Measurements from ENCODE around the gene PIR.

Gene PIR

DNA sequence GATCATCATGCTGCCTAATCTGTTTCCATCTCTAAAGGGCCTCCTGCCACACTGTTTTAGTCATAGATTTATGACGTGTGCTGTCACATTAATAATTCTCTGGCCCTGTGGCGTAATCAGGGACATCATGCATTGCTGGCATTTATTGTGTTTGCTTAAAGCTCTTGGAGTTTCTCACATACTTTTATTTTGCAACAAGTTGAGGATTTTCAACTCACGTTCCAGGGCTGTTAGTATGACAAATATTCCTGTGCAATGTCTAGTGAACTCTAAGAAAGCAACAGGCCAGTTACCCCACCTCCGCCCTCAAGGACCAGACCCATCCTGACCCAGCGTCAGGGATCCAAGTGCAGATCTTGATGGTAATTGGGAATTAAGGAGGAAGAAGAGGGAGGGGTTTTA is 150.1 kb downstream of the PIR start:
- DNase-seq, result no peak

DNA sequence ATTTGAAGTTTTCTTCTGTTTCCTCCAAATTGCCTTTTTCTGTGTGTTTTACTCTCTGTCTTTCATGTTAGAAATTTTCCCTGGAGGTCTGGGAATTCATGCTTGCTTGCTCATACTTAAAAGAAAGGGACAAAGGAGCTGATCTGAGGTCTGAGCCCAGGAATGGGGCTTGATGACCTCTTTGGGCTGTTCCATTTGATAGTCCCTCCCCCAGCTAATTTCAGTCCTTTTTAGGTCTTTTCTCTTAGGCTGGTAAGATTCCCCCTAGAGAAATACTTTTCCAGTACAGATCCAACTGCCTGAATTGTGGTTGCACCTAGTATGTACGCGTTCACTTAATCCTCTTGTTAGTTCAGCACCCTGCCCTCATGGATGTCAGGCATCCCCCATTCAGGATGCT is 152.3 kb downstream of the PIR start:
- no peak for DNase-seq

DNA sequence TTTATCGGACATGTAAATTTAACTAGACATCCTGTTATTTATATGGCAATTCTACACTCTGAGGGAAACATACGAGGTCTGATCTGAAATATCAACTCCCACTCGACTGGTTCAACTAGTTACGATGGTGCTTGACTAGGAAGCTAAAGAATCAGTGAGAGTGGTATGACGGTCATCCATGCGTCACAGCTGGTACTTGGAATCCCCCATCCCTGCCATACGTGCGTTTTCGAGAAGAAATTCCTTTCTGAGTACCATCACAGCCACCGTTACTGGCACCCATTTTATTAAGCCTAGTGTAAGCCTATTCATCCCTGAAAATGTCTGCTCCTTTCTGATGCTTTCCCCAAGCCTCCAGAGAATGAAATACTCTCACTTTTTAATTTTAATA is 157.1 kb downstream of the PIR start:
- DNase-seq, result no peak

DNA sequence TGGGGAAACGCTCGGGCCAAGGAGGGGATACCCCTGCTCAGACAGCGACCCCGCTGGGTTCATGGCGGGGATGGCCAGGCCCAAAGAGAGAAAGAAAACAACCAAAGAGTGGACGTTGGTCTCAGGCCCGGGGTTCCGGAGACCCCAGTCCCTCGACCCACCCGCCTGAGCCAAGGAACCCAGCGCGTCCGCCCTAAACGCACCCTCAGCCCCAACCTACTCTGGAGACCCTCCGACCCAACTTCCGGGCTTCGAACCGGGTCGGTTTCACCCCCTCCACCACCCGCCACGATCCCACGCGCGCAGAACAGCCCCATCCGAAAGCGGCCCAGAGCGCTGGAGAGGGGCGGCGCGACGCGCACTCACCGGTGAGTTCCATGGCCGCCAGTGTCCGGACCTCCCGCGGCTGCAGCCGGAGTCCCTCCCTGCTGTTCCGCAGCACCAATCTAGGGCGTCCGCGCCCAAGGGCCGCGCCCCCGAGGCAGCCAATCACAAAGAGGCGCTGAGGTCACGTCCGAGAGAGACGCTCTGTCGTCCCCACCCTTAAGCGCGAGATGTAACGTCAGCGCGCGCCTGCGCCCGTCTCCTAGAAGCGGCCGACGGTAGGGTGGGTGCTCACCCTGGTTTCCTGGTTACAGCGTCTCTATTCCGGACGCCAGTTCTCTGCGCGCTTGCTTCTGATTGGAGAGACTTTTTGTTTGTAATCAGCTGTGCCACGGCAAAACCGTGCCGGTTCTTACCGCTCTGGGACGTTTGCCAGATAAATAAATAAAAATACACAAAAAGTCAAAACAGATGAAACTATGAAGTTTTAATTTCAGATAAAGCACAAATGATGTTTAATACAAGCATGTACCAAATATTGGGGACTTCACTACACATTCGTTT is 157.8 kb downstream of the PIR start, which contains the start of gene PIGA:
Gene PIGA (minus strand): TSS at position 389 of the 888 bp plus-strand sequence. CDS start 3,593 bp downstream, outside the sequence.
- DNase-seq, result peak; percentile 91
